Measurements from ENCODE around the gene PARN.

DNA sequence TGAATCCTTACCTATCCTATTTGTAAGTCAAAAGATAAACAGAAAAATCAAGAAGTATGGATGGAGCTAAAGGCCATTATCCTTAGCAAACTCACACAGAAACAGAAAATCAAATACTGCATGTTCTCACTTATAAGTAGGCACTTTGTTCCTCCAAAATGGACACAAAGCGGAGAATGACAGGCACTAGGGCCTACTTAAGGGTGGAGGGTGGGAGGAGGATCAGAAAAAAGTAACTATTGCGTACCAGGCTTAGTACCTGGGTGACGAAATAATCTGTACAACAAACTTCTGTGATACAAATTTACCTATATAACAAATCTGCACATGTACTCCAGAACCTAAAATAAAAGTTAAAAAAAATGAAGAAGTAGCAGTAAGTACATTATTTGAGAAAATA is 164.3 kb downstream of the PARN start:
- TF ChIP-seq, protein P1, sequence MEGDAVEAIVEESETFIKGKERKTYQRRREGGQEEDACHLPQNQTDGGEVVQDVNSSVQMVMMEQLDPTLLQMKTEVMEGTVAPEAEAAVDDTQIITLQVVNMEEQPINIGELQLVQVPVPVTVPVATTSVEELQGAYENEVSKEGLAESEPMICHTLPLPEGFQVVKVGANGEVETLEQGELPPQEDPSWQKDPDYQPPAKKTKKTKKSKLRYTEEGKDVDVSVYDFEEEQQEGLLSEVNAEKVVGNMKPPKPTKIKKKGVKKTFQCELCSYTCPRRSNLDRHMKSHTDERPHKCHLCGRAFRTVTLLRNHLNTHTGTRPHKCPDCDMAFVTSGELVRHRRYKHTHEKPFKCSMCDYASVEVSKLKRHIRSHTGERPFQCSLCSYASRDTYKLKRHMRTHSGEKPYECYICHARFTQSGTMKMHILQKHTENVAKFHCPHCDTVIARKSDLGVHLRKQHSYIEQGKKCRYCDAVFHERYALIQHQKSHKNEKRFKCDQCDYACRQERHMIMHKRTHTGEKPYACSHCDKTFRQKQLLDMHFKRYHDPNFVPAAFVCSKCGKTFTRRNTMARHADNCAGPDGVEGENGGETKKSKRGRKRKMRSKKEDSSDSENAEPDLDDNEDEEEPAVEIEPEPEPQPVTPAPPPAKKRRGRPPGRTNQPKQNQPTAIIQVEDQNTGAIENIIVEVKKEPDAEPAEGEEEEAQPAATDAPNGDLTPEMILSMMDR (IDR thresholded peaks at IDR 0.05), result no peak
- no peak for TF ChIP-seq POLR2A (IDR thresholded peaks at IDR 0.05)

Data from thyroid gland (tissue), 4 donors.